ENCODE results near the gene ITGB2. TPM values are rescaled to one million over a fixed set of nuclear protein-coding genes. Genes with fewer than 3 reads are reported as not detected.

ITGB2 gene
- total and polyA plus RNA-seq, 3 experiments from 2014 or later = 159 to 847 (median 165) TPM

- CTCF ChIA-PET = interaction anchor here (1.0 kb wide), 1 partner anchor 9 kb away, joined by 4 read pairs; no protein-coding TSS in a partner anchor
- Mint-ChIP-seq H3K27ac (peak overlapping the region in 3 of 8 donors; percentile 41 to 66 (median 60)), H3K36me3 (peaks cover 24 to 84% (median 29%) of the 10 kb centered on the region in 3 donors), H3K4me3 (no peak overlapping the region), H3K9me3 (no peaks in the 10 kb centered on the region), H3K4me1 (peaks cover 20 to 43% (median 35%) of the 10 kb centered on the region in 3 donors), H3K27me3 (no peaks in the 10 kb centered on the region)
- Histone ChIP-seq H3K27me3 (ENCODE audit: insufficient read depth, low read length, poor library complexity, severe bottlenecking) (no peaks in the 10 kb centered on the region), H3K27ac (ENCODE audit: low read depth, low read length) (no peak overlapping the region), H3K4me1 (ENCODE audit: insufficient read depth, low read length) (peaks cover 37% of the 10 kb centered on the region), H3K4me3 (ENCODE audit: low read length) (no peak overlapping the region), H3K9me3 (ENCODE audit: low read length) (no peaks in the 10 kb centered on the region), H3K36me3 (ENCODE audit: insufficient read depth, low read length) (peaks cover 74% of the 10 kb centered on the region)
- DNase-seq = no peak
- POLR2A ChIA-PET = interaction anchor here (0.6 to 1.2 kb wide), 2 partner anchors 10 to 22 kb away, joined by 3 read pairs; no protein-coding TSS in a partner anchor
Observed at GRCh38 chr21:44905016-44905727, 15.5 kb downstream of the ITGB2 start.

GRCh38 chr21:44904141-44904923 lies 16.4 kb downstream of the ITGB2 start:
- peaks cover 29% of the 10 kb centered on the region for H3K4me1 ChIP-seq (ENCODE audit: insufficient read depth, low read length)
- POLR2A ChIA-PET = no interaction called here
- H3K9me3 Mint-ChIP-seq = no peaks in the 10 kb centered on the region
- CTCF ChIA-PET = no interaction called here
- H3K4me3 Mint-ChIP-seq = peak overlapping the region in 1 of 7 donors; percentile 3
- peak overlapping the region in 5 of 8 donors; percentile 12 to 66 (median 19) for H3K27ac Mint-ChIP-seq
- no peaks in the 10 kb centered on the region for H3K27me3 Mint-ChIP-seq
- no peak overlapping the region for H3K27ac ChIP-seq (ENCODE audit: low read depth, low read length)
- H3K4me3 ChIP-seq (ENCODE audit: low read length) = no peak overlapping the region
- peaks cover 13 to 35% (median 29%) of the 10 kb centered on the region in 3 donors for H3K4me1 Mint-ChIP-seq
- no peak for DNase-seq
- no peaks in the 10 kb centered on the region for H3K9me3 ChIP-seq (ENCODE audit: low read length)
- no peaks in the 10 kb centered on the region for H3K27me3 ChIP-seq (ENCODE audit: insufficient read depth, low read length, poor library complexity, severe bottlenecking)
- H3K36me3 ChIP-seq (ENCODE audit: insufficient read depth, low read length) = peaks cover 79% of the 10 kb centered on the region
- peaks cover 22 to 82% (median 27%) of the 10 kb centered on the region in 3 donors for H3K36me3 Mint-ChIP-seq

- POLR2A ChIA-PET = no interaction called here
- CTCF ChIA-PET = no interaction called here
- no peaks in the 10 kb centered on the region for H3K27me3 Mint-ChIP-seq
- H3K9me3 ChIP-seq (ENCODE audit: low read length) = no peaks in the 10 kb centered on the region
- H3K9me3 Mint-ChIP-seq = no peaks in the 10 kb centered on the region
- peak overlapping the region in 1 of 8 donors; percentile 19 for H3K27ac Mint-ChIP-seq
- DNase-seq = peak in 1 of 5 donors; percentile 42
- H3K4me3 ChIP-seq (ENCODE audit: low read length) = no peak overlapping the region
- no peak overlapping the region for H3K4me3 Mint-ChIP-seq
- H3K4me1 Mint-ChIP-seq = peaks cover 10 to 29% (median 24%) of the 10 kb centered on the region in 3 donors
- peaks cover 22% of the 10 kb centered on the region for H3K4me1 ChIP-seq (ENCODE audit: insufficient read depth, low read length)
- no peaks in the 10 kb centered on the region for H3K27me3 ChIP-seq (ENCODE audit: insufficient read depth, low read length, poor library complexity, severe bottlenecking)
- H3K27ac ChIP-seq (ENCODE audit: low read depth, low read length) = no peak overlapping the region
- H3K36me3 Mint-ChIP-seq = peaks cover 21 to 81% (median 24%) of the 10 kb centered on the region in 3 donors
- peaks cover 81% of the 10 kb centered on the region for H3K36me3 ChIP-seq (ENCODE audit: insufficient read depth, low read length)
Observed at GRCh38 chr21:44903689-44904088, 17.0 kb downstream of the ITGB2 start.

GRCh38 chr21:44903050-44903685 lies 17.5 kb downstream of the ITGB2 start:
- peaks cover 21 to 82% (median 24%) of the 10 kb centered on the region in 3 donors for H3K36me3 Mint-ChIP-seq
- H3K4me1 Mint-ChIP-seq = peaks cover 9 to 30% (median 21%) of the 10 kb centered on the region in 3 donors
- H3K4me3 Mint-ChIP-seq = no peak overlapping the region
- Histone ChIP-seq H3K9me3 (ENCODE audit: low read length) (no peaks in the 10 kb centered on the region), H3K27me3 (ENCODE audit: insufficient read depth, low read length, poor library complexity, severe bottlenecking) (no peaks in the 10 kb centered on the region), H3K4me3 (ENCODE audit: low read length) (no peak overlapping the region), H3K36me3 (ENCODE audit: insufficient read depth, low read length) (peaks cover 82% of the 10 kb centered on the region), H3K27ac (ENCODE audit: low read depth, low read length) (no peak overlapping the region), H3K4me1 (ENCODE audit: insufficient read depth, low read length) (peaks cover 19% of the 10 kb centered on the region)
- ChIA-PET CTCF (no interaction called here), POLR2A (no interaction called here)
- no peaks in the 10 kb centered on the region for H3K27me3 Mint-ChIP-seq
- no peaks in the 10 kb centered on the region for H3K9me3 Mint-ChIP-seq
- peak overlapping the region in 1 of 8 donors; percentile 22 for H3K27ac Mint-ChIP-seq
- peak in 1 of 5 donors; percentile 39 for DNase-seq

DNA sequence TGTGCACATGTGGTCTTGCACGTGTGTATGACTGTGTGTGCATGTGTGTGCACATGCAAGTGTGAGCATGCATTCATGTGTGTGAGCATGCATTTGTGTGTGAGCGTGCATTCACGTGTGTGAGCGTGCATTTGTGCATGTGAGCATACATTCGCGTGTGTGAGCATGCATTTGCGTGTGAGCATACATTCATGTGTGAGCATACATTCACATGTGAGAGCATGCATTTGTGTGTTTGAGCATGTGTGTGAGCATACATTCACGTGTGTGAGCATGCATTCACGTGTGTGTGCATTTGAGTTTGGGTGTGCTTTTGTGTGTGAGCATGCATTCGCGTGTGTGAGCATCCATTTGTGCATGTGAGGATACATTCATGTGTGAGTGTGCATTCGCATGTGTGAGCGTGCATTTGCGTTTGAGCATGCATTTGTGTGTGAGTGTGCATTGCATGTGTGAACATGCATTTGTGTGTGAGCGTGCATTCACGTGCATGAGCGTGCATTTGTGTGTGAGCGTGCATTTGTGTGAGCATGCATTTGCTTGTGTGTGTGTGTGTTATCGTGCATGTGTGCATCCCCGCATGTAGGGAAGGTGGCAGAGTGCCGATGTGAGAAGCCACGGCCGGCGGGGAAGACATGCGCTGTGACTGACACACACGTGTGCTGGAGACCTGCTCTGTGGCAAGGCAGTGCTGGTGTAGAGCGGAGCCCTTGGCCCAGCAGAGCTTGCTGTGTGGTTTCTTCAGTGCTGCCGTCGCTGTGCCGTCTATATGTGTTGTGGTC lies 18.2 kb downstream of the ITGB2 start:
- H3K27me3 Mint-ChIP-seq = no peaks in the 10 kb centered on the region
- no peak overlapping the region for H3K4me3 ChIP-seq (ENCODE audit: low read length)
- H3K4me1 ChIP-seq (ENCODE audit: insufficient read depth, low read length) = peaks cover 14% of the 10 kb centered on the region
- no peaks in the 10 kb centered on the region for H3K9me3 ChIP-seq (ENCODE audit: low read length)
- ChIA-PET POLR2A (no interaction called here), CTCF (no interaction called here)
- DNase-seq = peak in 1 of 5 donors; percentile 37
- peaks cover 9 to 30% (median 21%) of the 10 kb centered on the region in 3 donors for H3K4me1 Mint-ChIP-seq
- no peaks in the 10 kb centered on the region for H3K27me3 ChIP-seq (ENCODE audit: insufficient read depth, low read length, poor library complexity, severe bottlenecking)
- no peak overlapping the region for H3K27ac ChIP-seq (ENCODE audit: low read depth, low read length)
- H3K4me3 Mint-ChIP-seq = no peak overlapping the region
- H3K27ac Mint-ChIP-seq = peak overlapping the region in 3 of 8 donors; percentile 22 to 69 (median 42)
- peaks cover 21 to 86% (median 24%) of the 10 kb centered on the region in 3 donors for H3K36me3 Mint-ChIP-seq
- no peaks in the 10 kb centered on the region for H3K9me3 Mint-ChIP-seq
- peaks cover 88% of the 10 kb centered on the region for H3K36me3 ChIP-seq (ENCODE audit: insufficient read depth, low read length)

GRCh38 chr21:44901391-44902074 lies 19.2 kb downstream of the ITGB2 start:
- Mint-ChIP-seq H3K4me1 (peaks cover 9 to 29% (median 20%) of the 10 kb centered on the region in 3 donors), H3K9me3 (no peaks in the 10 kb centered on the region), H3K4me3 (no peak overlapping the region), H3K36me3 (peaks cover 21 to 90% (median 24%) of the 10 kb centered on the region in 3 donors), H3K27ac (peak overlapping the region in 2 of 8 donors; percentile 41 to 42), H3K27me3 (no peaks in the 10 kb centered on the region)
- peaks cover 79% of the 10 kb centered on the region for H3K36me3 ChIP-seq (ENCODE audit: insufficient read depth, low read length)
- no peak overlapping the region for H3K4me3 ChIP-seq (ENCODE audit: low read length)
- H3K27me3 ChIP-seq (ENCODE audit: insufficient read depth, low read length, poor library complexity, severe bottlenecking) = no peaks in the 10 kb centered on the region
- CTCF ChIA-PET = interaction anchor here (0.9 to 2.3 kb wide), 3 partner anchors 25 to 391 kb away, joined by 3 to 10 read pairs (median 3); no protein-coding TSS in a partner anchor
- H3K27ac ChIP-seq (ENCODE audit: low read depth, low read length) = no peak overlapping the region
- DNase-seq = peak in 1 of 5 donors; percentile 41
- H3K9me3 ChIP-seq (ENCODE audit: low read length) = no peaks in the 10 kb centered on the region
- POLR2A ChIA-PET = no interaction called here
- H3K4me1 ChIP-seq (ENCODE audit: insufficient read depth, low read length) = peaks cover 4% of the 10 kb centered on the region
